Neural progenitor cell (in vitro differentiated cells): ENCODE results near the gene SLC27A4.

Source experiments
- CTCF ChIP-seq: fragments of 200-600 bp; sonication (generic); IDR thresholded peaks from 2 replicates; pipeline ENCODE4 v1.5.1; 2017; ENCODE audit warnings: antibody characterized with exemption, mild to moderate bottlenecking
- EZH2 ChIP-seq: fragments of 200-600 bp; sonication (generic); IDR thresholded peaks from 2 replicates; pipeline ENCODE4 v1.6.1; 2017; ENCODE audit warnings: antibody characterized with exemption, mild to moderate bottlenecking, moderate library complexity

GRCh38 chr9:128371630-128372117 lies 31.3 kb downstream of the SLC27A4 start:
- TF ChIP-seq CTCF (no peak), EZH2 (no peak)
